ENCODE data around the gene HNRNPUL1. TPM values are rescaled to one million over a fixed set of nuclear protein-coding genes. Genes with fewer than 3 reads are reported as not detected.
A peak's percentile ranks its signal among the peaks of the same experiment; 100 is the strongest.
"Not testable (repeated sequence)": the region's sequence is repeated elsewhere in the genome, so short reads cannot be mapped to it uniquely, and the experiment has no call there.

Gene HNRNPUL1
- polyA plus RNA-seq, 3 donors from 2014 or later: 23.3 to 103 (median 48.8) TPM

GRCh38 chr19:41226053-41226873, 37.9 kb upstream of the HNRNPUL1 start:
- Mint-ChIP-seq H3K4me3 (peak overlapping the region; percentile 46 to 88 (median 69)), H3K27me3 (ENCODE audit: low read depth in 3 of 3) (peaks cover 5 to 22% (median 12%) of the 10 kb centered on the region in 3 donors), H3K27ac (peak overlapping the region in 3 of 6 donors; percentile 76 to 86 (median 77)), H3K4me1 (peaks cover 14 to 16% of the 10 kb centered on the region in 2 donors), H3K36me3 (no peaks in the 10 kb centered on the region), H3K9me3 (no peaks in the 10 kb centered on the region)
- peak in 2 of 3 donors; percentile 21 to 39 for DNase-seq

GRCh38 chr19:41226874-41227390, 37.2 kb upstream of the HNRNPUL1 start:
- peak overlapping the region in 3 of 6 donors; percentile 17 to 77 (median 64) for H3K27ac Mint-ChIP-seq
- DNase-seq: no peak
- peak overlapping the region; percentile 27 to 88 (median 69) for H3K4me3 Mint-ChIP-seq

GRCh38 chr19:41228486-41228885, 35.7 kb upstream of the HNRNPUL1 start:
- H3K36me3 Mint-ChIP-seq: no peaks in the 10 kb centered on the region
- H3K4me1 Mint-ChIP-seq: peaks cover 14 to 16% of the 10 kb centered on the region in 2 donors
- no peak for DNase-seq
- no peak overlapping the region for H3K4me3 Mint-ChIP-seq
- peaks cover 3 to 20% (median 10%) of the 10 kb centered on the region in 3 donors for H3K27me3 Mint-ChIP-seq (ENCODE audit: low read depth in 3 of 3)
- H3K27ac Mint-ChIP-seq: no peak overlapping the region
- H3K9me3 Mint-ChIP-seq: no peaks in the 10 kb centered on the region

More at GRCh38 chr19:41226874-41227390, 37.2 kb upstream of the HNRNPUL1 start:
- Mint-ChIP-seq H3K9me3 (no peaks in the 10 kb centered on the region), H3K4me1 (peaks cover 14 to 16% of the 10 kb centered on the region in 2 donors), H3K27me3 (ENCODE audit: low read depth in 3 of 3) (peaks cover 5 to 22% (median 12%) of the 10 kb centered on the region in 3 donors), H3K36me3 (no peaks in the 10 kb centered on the region)

GRCh38 chr19:41229338-41229737, 34.8 kb upstream of the HNRNPUL1 start:
- not testable (repeated sequence) for DNase-seq, H3K27ac Mint-ChIP-seq, H3K36me3 Mint-ChIP-seq, H3K4me3 Mint-ChIP-seq, H3K9me3 Mint-ChIP-seq
- Mint-ChIP-seq H3K4me1 (peaks cover 14 to 16% of the 10 kb centered on the region in 2 donors), H3K27me3 (ENCODE audit: low read depth in 3 of 3) (peaks cover 3 to 20% (median 9%) of the 10 kb centered on the region in 3 donors)

- Mint-ChIP-seq H3K36me3 (no peaks in the 10 kb centered on the region), H3K4me1 (peaks cover 14 to 16% of the 10 kb centered on the region in 2 donors), H3K27me3 (ENCODE audit: low read depth in 3 of 3) (peaks cover 3 to 19% (median 9%) of the 10 kb centered on the region in 3 donors), H3K9me3 (no peaks in the 10 kb centered on the region), H3K27ac (no peak overlapping the region), H3K4me3 (no peak overlapping the region)
- DNase-seq: no peak
Measured at GRCh38 chr19:41230067-41230857, 33.9 kb upstream of the HNRNPUL1 start.

GRCh38 chr19:41232686-41233085, 31.5 kb upstream of the HNRNPUL1 start:
- Mint-ChIP-seq H3K4me1 (no peaks in the 10 kb centered on the region), H3K4me3 (no peak overlapping the region), H3K27me3 (ENCODE audit: low read depth in 3 of 3) (peaks cover 0 to 3% (median 0%) of the 10 kb centered on the region in 3 donors), H3K9me3 (no peaks in the 10 kb centered on the region), H3K27ac (no peak overlapping the region), H3K36me3 (no peaks in the 10 kb centered on the region)
- DNase-seq: no peak

GRCh38 chr19:41233748-41234240, 30.4 kb upstream of the HNRNPUL1 start:
- no peaks in the 10 kb centered on the region for H3K27me3 Mint-ChIP-seq (ENCODE audit: low read depth in 3 of 3)
- no peaks in the 10 kb centered on the region for H3K9me3 Mint-ChIP-seq
- no peaks in the 10 kb centered on the region for H3K4me1 Mint-ChIP-seq
- peak overlapping the region in 1 of 6 donors; percentile 55 for H3K27ac Mint-ChIP-seq
- H3K36me3 Mint-ChIP-seq: no peaks in the 10 kb centered on the region
- H3K4me3 Mint-ChIP-seq: no peak overlapping the region
- DNase-seq: no peak

GRCh38 chr19:41234512-41235168, 29.5 kb upstream of the HNRNPUL1 start:
- H3K4me3 Mint-ChIP-seq: no peak overlapping the region
- H3K36me3 Mint-ChIP-seq: no peaks in the 10 kb centered on the region
- H3K27me3 Mint-ChIP-seq (ENCODE audit: low read depth in 3 of 3): peaks cover 0 to 2% (median 0%) of the 10 kb centered on the region in 3 donors
- H3K9me3 Mint-ChIP-seq: no peaks in the 10 kb centered on the region
- no peaks in the 10 kb centered on the region for H3K4me1 Mint-ChIP-seq
- no peak for DNase-seq
- H3K27ac Mint-ChIP-seq: no peak overlapping the region

- H3K4me3 Mint-ChIP-seq: no peak overlapping the region
- no peak overlapping the region for H3K27ac Mint-ChIP-seq
- no peaks in the 10 kb centered on the region for H3K9me3 Mint-ChIP-seq
- no peaks in the 10 kb centered on the region for H3K36me3 Mint-ChIP-seq
- H3K4me1 Mint-ChIP-seq: no peaks in the 10 kb centered on the region
- H3K27me3 Mint-ChIP-seq (ENCODE audit: low read depth in 3 of 3): peaks cover 0 to 2% (median 0%) of the 10 kb centered on the region in 3 donors
- no peak for DNase-seq
Measured at GRCh38 chr19:41235480-41235879, 28.7 kb upstream of the HNRNPUL1 start.

- Mint-ChIP-seq H3K27me3 (ENCODE audit: low read depth in 3 of 3) (peaks cover 0 to 2% (median 0%) of the 10 kb centered on the region in 3 donors), H3K36me3 (no peaks in the 10 kb centered on the region), H3K4me1 (no peaks in the 10 kb centered on the region), H3K4me3 (no peak overlapping the region), H3K9me3 (no peaks in the 10 kb centered on the region), H3K27ac (no peak overlapping the region)
- DNase-seq: no peak
Measured at GRCh38 chr19:41238244-41238643, 25.9 kb upstream of the HNRNPUL1 start.

GRCh38 chr19:41239363-41239762, 24.8 kb upstream of the HNRNPUL1 start:
- H3K4me1 Mint-ChIP-seq: no peaks in the 10 kb centered on the region
- no peaks in the 10 kb centered on the region for H3K36me3 Mint-ChIP-seq
- no peaks in the 10 kb centered on the region for H3K9me3 Mint-ChIP-seq
- H3K27ac Mint-ChIP-seq: no peak overlapping the region
- no peak for DNase-seq
- H3K4me3 Mint-ChIP-seq: no peak overlapping the region
- H3K27me3 Mint-ChIP-seq (ENCODE audit: low read depth in 3 of 3): peaks cover 0 to 2% (median 2%) of the 10 kb centered on the region in 3 donors

GRCh38 chr19:41239961-41240574, 24.1 kb upstream of the HNRNPUL1 start:
- H3K27me3 Mint-ChIP-seq (ENCODE audit: low read depth in 3 of 3): peaks cover 0 to 2% (median 2%) of the 10 kb centered on the region in 3 donors
- H3K9me3 Mint-ChIP-seq: no peaks in the 10 kb centered on the region
- no peaks in the 10 kb centered on the region for H3K4me1 Mint-ChIP-seq
- no peak overlapping the region for H3K27ac Mint-ChIP-seq
- H3K36me3 Mint-ChIP-seq: no peaks in the 10 kb centered on the region
- DNase-seq: no peak
- no peak overlapping the region for H3K4me3 Mint-ChIP-seq

- DNase-seq: no peak
- Mint-ChIP-seq H3K4me1 (no peaks in the 10 kb centered on the region), H3K27ac (no peak overlapping the region), H3K9me3 (no peaks in the 10 kb centered on the region), H3K36me3 (no peaks in the 10 kb centered on the region), H3K27me3 (ENCODE audit: low read depth in 3 of 3) (peaks cover 0 to 2% (median 2%) of the 10 kb centered on the region in 3 donors), H3K4me3 (no peak overlapping the region)
Measured at GRCh38 chr19:41241859-41242258, 22.3 kb upstream of the HNRNPUL1 start.
